HCT116 (cell line): ENCODE results near the gene PIP5K1A. TPM values are rescaled to one million over a fixed set of nuclear protein-coding genes. Genes with fewer than 3 reads are reported as not detected.

Source experiments
- ATAC-seq: fragments of 200-7000 bp; cut with Tn5 transposase; 2 replicates; pipeline ENCODE4 v1.9.1; 2020; ENCODE audit warnings: mild to moderate bottlenecking, moderate library complexity
- BruUV-seq: library from RNA; stranded (reverse); fragments of 400-500 nt; replicated peaks from 2 replicates; lab custom pipeline; 2021; lab: Mats Ljungman, UMichigan
- CTCF ChIA-PET: fragments of 300-600 bp; sonication (Branson Sonifier 250); formaldehyde crosslinking; loops from one replicate; lab custom pipeline; 2021; ENCODE audit warnings: antibody characterized with exemption; lab: Charles Lee
- POLR2A ChIA-PET: fragments of 300-600, 350-600 bp; sonication (Branson Sonifier 250); formaldehyde crosslinking; loops from one replicate; lab custom pipeline; 2021; ENCODE audit warnings: antibody characterized with exemption; lab: Charles Lee
- RAD21 ChIA-PET, 2 experiments: fragments of 300-600 bp; sonication (Branson Sonifier 250); formaldehyde crosslinking; loops; one replicate each; lab custom pipeline; 2023; ENCODE audit warnings: low total read pairs in 2 of 2; ENCODE audit not compliant: uncharacterized antibody in 2 of 2, unreplicated experiment in 2 of 2, low non-redundant PET in 1 of 2; lab: Charles Lee
- DNase-seq: peaks from one replicate; pipeline ENCODE4 v3.0.0-alpha.2; 2010; ENCODE audit warnings: low read depth, low spot score
- H2AFZ ChIP-seq: fragments of 200-600 bp; shearing (Covaris generic), sonication (generic); 2 replicates; pipeline ENCODE4 v1.6.1; 2017; ENCODE audit warnings: low read depth, mixed run types, mixed read lengths, antibody characterized with exemption, low read length; ENCODE audit not compliant: poor library complexity, severe bottlenecking
- H3K27ac ChIP-seq: 2 replicates; pipeline ENCODE4 v1.5.1; 2012; ENCODE audit warnings: low read depth, low read length
- H3K27me3 ChIP-seq: fragments of 200-600 bp; sonication (generic); 2 replicates; pipeline ENCODE4 v1.6.1; 2016; ENCODE audit warnings: mixed run types, low read length, mixed read lengths; ENCODE audit not compliant: insufficient read depth
- H3K36me3 ChIP-seq, 2 experiments: fragments of 200-500 bp in 1 of 2; fragments of 200-600 bp in 1 of 2; sonication (Bioruptor generic) in 1 of 2; sonication (generic) in 1 of 2; 2 replicates each; pipeline versions ENCODE4 v1.5.1 to v1.6.1; 2014 to 2016; ENCODE audit warnings: low read length in 2 of 2, inconsistent platforms in 1 of 2, mixed read lengths in 1 of 2, mixed run types in 1 of 2; ENCODE audit not compliant: insufficient read depth in 2 of 2, control insufficient read depth in 1 of 2
- H3K4me1 ChIP-seq, 2 experiments: fragments of 200-600 bp in 1 of 2; sonication (generic) in 1 of 2; 2 replicates each; pipeline versions ENCODE4 v1.5.1 to v1.6.1; 2012 to 2017; ENCODE audit warnings: low read length in 2 of 2, inconsistent platforms in 1 of 2, mild to moderate bottlenecking in 1 of 2, mixed read lengths in 1 of 2, mixed run types in 1 of 2, moderate library complexity in 1 of 2; ENCODE audit not compliant: insufficient read depth in 2 of 2, control insufficient read depth in 1 of 2
- H3K4me2 ChIP-seq: fragments of 200-600 bp; sonication (generic); 2 replicates; pipeline ENCODE4 v1.6.1; 2017; ENCODE audit warnings: mixed run types, low read length, mixed read lengths
- H3K4me3 ChIP-seq, 2 experiments: fragments of 200-600 bp in 1 of 2; sonication (generic) in 1 of 2; replicated peaks in 1 of 2; 2 replicates each; pipeline ENCODE4 v1.5.1; 2011 to 2016; ENCODE audit warnings: low read length in 2 of 2, control low read depth in 1 of 2, low read depth in 1 of 2, mild to moderate bottlenecking in 1 of 2, mixed read lengths in 1 of 2, mixed run types in 1 of 2
- H3K79me2 ChIP-seq: fragments of 200-600 bp; sonication (generic); 2 replicates; pipeline ENCODE4 v1.6.1; 2017; ENCODE audit warnings: mild to moderate bottlenecking, mixed run types, low read length, moderate library complexity, mixed read lengths; ENCODE audit not compliant: insufficient read depth
- H3K9ac ChIP-seq: fragments of 200-600 bp; sonication (generic); 2 replicates; pipeline ENCODE4 v1.6.1; 2016; ENCODE audit warnings: low read length, mixed read lengths
- H3K9me2 ChIP-seq: fragments of 200-600 bp; sonication (generic), shearing (Covaris generic); 2 replicates; pipeline ENCODE4 v1.6.1; 2017; ENCODE audit warnings: mixed run types, mild to moderate bottlenecking, moderate library complexity; ENCODE audit not compliant: insufficient read depth
- H3K9me3 ChIP-seq, 2 experiments: fragments of 200-500 bp in 1 of 2; fragments of 200-600 bp in 1 of 2; sonication (Bioruptor generic) in 1 of 2; sonication (generic) in 1 of 2; 2 replicates each; pipeline ENCODE4 v1.6.1; 2014 to 2017; ENCODE audit warnings: low read length in 2 of 2, mixed read lengths in 2 of 2, inconsistent platforms in 1 of 2, low read depth in 1 of 2, mild to moderate bottlenecking in 1 of 2, mixed run types in 1 of 2, moderate library complexity in 1 of 2; ENCODE audit not compliant: control insufficient read depth in 1 of 2, insufficient read depth in 1 of 2
- H4K20me1 ChIP-seq: fragments of 200-600 bp; sonication (generic), shearing (Covaris generic); 2 replicates; pipeline ENCODE4 v1.6.1; 2017; ENCODE audit warnings: mixed run types, mild to moderate bottlenecking, moderate library complexity; ENCODE audit not compliant: insufficient read depth
- EGR1 ChIP-seq: IDR thresholded peaks from 2 replicates; pipeline ENCODE4 v1.6.1; 2012; ENCODE audit warnings: low read depth
- ELF1 ChIP-seq: IDR thresholded peaks from 2 replicates; pipeline ENCODE4 v1.6.1; 2012; ENCODE audit warnings: low read depth, borderline replicate concordance
- EZH2 ChIP-seq: fragments of 200-600 bp; sonication (generic); IDR thresholded peaks from 2 replicates; pipeline ENCODE4 v1.6.1; 2017; ENCODE audit warnings: antibody characterized with exemption, mixed run types
- FOSL1 ChIP-seq: IDR thresholded peaks from 2 replicates; pipeline ENCODE4 v1.6.1; 2012; ENCODE audit warnings: low read depth
- RAD21 ChIP-seq: IDR thresholded peaks from 2 replicates; pipeline ENCODE4 v1.6.1; 2012; ENCODE audit warnings: low read depth, mild to moderate bottlenecking
- SIN3A ChIP-seq: IDR thresholded peaks from 2 replicates; pipeline ENCODE4 v1.6.1; 2012; ENCODE audit warnings: low read depth
- SP1 ChIP-seq: IDR thresholded peaks from 2 replicates; pipeline ENCODE4 v1.6.1; 2012; ENCODE audit warnings: low read depth
- TCF7L2 ChIP-seq: IDR thresholded peaks from 2 replicates; pipeline ENCODE4 v1.7.0; 2011; ENCODE audit warnings: borderline replicate concordance, inconsistent platforms; ENCODE audit not compliant: insufficient read depth, insufficient read length; ENCODE audit errors: extremely low read depth
- intact Hi-C: fragments of 100-400 bp; cut with micrococcal nuclease; formaldehyde crosslinking; loops from 2 replicates; pipeline ENCODE4 v1.10.0; 2022
- total RNA-seq: library from RNA; stranded (reverse); gene quantifications from one replicate; pipeline ENCODE4 v1.2.1, GENCODE V29; 2021; ENCODE audit not compliant: unreplicated experiment
- TF ChIP-seq, protein P1 (sequence below): IDR thresholded peaks from 2 replicates; pipeline ENCODE4 v1.6.1; 2012
- TF ChIP-seq, protein P2 (sequence below): IDR thresholded peaks from 2 replicates; pipeline ENCODE4 v1.6.1; 2012; ENCODE audit warnings: low read depth

PIP5K1A gene
- total RNA-seq, 1 experiment from 2014 or later = 75.4 TPM

DNA sequence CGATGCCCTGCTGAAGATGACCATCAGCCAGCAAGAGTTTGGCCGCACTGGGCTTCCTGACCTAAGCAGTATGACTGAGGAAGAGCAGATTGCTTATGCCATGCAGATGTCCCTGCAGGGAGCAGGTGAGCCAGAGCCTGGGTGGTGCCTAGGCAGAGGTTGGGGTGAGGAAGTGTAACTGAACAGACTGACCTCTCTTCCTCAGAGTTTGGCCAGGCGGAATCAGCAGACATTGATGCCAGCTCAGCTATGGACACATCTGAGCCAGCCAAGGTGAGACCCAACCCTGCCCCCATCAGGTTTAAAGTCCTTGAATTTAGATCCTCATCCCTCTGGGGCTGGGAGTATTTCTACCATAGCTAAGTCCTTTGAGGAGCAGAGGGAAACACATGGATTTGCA, 68.0 kb downstream of the PIP5K1A start:
- Histone ChIP-seq H3K9me3 (no peaks in the 10 kb centered on the region), H3K4me1 (no peaks in the 10 kb centered on the region), H3K4me3 (no peak overlapping the region)
- intact Hi-C loops = no loop called here
- CTCF ChIA-PET = no interaction called here
- no peak for ATAC-seq
- TF ChIP-seq SP1 = no peak
- no peak for TF ChIP-seq ELF1
- no peak for TF ChIP-seq TCF7L2
- no peak for TF ChIP-seq EGR1
- no peak for TF ChIP-seq RAD21
- TF ChIP-seq, protein P1, sequence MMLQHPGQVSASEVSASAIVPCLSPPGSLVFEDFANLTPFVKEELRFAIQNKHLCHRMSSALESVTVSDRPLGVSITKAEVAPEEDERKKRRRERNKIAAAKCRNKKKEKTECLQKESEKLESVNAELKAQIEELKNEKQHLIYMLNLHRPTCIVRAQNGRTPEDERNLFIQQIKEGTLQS = no peak
- TF ChIP-seq FOSL1 = no peak
- TF ChIP-seq, protein P2, sequence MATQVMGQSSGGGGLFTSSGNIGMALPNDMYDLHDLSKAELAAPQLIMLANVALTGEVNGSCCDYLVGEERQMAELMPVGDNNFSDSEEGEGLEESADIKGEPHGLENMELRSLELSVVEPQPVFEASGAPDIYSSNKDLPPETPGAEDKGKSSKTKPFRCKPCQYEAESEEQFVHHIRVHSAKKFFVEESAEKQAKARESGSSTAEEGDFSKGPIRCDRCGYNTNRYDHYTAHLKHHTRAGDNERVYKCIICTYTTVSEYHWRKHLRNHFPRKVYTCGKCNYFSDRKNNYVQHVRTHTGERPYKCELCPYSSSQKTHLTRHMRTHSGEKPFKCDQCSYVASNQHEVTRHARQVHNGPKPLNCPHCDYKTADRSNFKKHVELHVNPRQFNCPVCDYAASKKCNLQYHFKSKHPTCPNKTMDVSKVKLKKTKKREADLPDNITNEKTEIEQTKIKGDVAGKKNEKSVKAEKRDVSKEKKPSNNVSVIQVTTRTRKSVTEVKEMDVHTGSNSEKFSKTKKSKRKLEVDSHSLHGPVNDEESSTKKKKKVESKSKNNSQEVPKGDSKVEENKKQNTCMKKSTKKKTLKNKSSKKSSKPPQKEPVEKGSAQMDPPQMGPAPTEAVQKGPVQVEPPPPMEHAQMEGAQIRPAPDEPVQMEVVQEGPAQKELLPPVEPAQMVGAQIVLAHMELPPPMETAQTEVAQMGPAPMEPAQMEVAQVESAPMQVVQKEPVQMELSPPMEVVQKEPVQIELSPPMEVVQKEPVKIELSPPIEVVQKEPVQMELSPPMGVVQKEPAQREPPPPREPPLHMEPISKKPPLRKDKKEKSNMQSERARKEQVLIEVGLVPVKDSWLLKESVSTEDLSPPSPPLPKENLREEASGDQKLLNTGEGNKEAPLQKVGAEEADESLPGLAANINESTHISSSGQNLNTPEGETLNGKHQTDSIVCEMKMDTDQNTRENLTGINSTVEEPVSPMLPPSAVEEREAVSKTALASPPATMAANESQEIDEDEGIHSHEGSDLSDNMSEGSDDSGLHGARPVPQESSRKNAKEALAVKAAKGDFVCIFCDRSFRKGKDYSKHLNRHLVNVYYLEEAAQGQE = no peak
- no peak for TF ChIP-seq SIN3A
- TF ChIP-seq EZH2 = no peak
- TF ChIP-seq, all 23 proteins: peak for 0
- Histone ChIP-seq H2AFZ (no peak overlapping the region), H3K36me3 (peaks cover 27 to 37% of the 10 kb centered on the region in 2 experiments; a peak in 3 of 4 replicates), H3K9ac (no peak overlapping the region), H3K4me2 (no peak overlapping the region), H3K27me3 (no peaks in the 10 kb centered on the region), H3K79me2 (peaks cover 22% of the 10 kb centered on the region), H3K27ac (no peak overlapping the region), H4K20me1 (no peaks in the 10 kb centered on the region), H3K9me2 (no peaks in the 10 kb centered on the region)
- POLR2A ChIA-PET = no interaction called here
- no peak for DNase-seq
- RAD21 ChIA-PET = no interaction called here
- BruUV-seq = no TSS peak
